ENCODE results near the gene CD300LF.

Gene CD300LF

DNA sequence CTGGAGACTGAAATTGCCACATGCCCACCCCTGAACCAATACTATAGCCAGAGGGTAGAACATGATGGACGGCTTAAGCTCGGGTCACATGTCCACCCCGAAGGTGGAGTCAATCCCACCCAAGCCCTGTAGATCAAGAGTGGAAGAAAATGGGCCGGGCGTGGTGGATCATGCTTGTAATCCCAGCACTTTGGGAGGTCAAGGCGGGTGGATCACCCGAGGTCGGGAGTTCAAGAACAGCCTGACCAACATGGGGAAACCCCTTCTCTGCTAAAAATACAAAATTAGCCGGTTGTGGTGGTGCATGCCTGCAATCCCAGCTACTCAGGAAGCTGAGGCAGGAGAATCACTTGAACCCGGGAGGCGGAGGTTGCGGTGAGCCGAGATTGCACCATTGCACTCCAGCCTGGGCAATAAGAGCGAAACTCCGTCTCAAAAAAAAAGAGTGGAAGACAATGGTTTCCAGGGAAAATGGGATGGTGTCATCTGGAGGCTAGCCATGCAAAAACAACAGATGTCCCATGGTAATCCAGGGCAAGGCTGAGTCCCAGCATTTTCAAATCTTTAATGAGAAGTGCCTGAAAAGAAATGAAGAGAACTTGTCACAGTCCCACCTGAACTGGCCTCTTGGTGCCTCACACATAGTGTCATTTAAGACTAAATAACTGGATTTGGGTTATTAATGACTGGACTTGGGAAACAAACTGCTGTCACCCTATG, 30.1 kb downstream of the CD300LF start:
- DNase-seq: no peak

DNA sequence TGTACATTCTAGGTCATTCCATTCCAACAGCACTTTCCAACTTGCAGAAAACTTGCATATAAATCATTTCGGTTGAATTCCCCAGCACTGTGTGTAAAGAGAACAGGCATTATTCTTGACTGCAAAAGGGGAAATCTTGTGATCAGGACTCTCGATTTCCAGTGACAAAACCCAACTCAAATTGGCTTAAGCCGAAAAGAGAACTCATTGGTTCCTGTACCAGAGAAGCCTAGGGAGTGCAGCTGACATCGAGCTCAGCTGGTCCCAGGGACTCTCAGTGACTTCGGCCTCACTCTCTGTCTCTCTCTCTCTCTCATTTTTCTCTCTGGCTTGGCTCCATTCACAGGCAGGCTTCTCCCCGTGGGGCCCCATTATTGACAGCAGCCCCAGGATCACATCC, 30.7 kb downstream of the CD300LF start:
- DNase-seq: no peak

DNA sequence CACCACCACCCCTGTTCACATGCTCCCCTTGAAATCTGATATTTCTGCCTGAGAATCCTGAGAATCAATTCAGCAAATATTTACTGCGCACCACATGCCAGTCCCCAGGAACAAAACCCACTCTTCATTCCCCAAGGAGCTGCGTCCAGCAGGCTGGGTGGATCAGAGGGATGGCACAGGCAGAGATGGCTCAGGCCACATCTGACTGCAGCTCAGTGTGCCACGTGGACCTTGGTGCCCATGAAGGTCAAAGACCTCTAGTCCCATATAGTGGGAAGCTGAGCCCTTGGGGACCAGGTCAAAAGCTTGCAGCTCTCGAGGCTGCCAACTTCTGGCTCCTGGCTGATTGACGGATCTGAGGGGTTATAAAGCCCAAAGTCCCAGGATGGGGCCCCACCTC, 31.8 kb downstream of the CD300LF start:
- no peak for DNase-seq

DNA sequence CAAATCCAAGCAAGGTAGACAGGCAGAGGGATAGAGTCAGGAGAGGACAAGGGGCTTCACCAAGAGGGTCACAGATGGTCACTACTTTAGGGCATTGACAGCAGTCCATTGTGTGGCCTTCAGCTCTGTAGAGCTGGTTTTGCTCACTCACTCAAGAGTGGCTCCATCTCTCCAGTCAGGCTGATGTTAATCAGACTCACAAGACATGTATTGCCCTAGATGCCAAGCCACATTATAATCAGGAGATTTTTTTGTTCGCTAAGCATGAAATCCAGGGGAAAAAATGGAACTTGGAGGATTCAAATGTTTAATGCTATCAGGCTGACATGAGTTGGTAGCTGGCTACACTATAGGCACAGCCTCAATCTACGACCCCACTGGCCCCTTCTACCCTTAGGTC, 32.5 kb downstream of the CD300LF start:
- no peak for DNase-seq

DNA sequence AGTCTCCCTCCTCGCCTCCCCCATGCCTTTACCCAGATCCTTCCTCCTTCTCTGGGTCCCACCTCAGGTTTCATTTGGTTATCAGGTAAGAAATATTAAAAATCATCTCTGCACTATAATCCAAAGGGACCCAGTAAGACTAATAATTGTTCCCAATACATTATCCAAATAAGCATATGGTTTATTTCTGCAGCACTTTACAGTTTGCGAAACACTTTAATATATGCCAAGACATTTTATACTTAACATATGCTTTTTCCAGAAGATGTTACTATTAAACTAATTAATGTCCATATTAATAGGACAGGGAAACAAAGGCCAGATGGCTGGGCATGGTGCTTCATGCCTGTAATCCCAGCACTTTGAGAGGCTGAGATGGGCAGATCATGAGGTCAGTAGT, 33.3 kb downstream of the CD300LF start:
- no peak for DNase-seq

DNA sequence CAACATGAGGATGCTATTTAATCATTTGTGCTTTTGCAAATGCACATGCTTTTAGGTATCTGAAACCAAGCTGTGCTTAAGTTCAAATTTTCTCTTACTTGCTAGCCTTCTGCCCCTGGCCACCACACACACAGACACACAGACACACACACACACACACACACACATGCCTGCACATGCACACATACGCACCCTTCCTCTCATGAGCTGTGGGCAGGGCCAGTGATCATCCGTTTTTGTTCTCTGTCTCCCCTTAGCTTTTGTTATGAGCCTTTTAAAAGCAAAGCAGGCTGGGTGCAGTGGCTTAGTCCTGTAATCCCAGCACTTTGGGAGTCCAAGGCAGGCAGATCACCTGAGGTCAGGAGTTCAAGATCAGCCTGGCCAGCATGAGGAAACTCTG, 34.2 kb downstream of the CD300LF start:
- no peak for DNase-seq

DNA sequence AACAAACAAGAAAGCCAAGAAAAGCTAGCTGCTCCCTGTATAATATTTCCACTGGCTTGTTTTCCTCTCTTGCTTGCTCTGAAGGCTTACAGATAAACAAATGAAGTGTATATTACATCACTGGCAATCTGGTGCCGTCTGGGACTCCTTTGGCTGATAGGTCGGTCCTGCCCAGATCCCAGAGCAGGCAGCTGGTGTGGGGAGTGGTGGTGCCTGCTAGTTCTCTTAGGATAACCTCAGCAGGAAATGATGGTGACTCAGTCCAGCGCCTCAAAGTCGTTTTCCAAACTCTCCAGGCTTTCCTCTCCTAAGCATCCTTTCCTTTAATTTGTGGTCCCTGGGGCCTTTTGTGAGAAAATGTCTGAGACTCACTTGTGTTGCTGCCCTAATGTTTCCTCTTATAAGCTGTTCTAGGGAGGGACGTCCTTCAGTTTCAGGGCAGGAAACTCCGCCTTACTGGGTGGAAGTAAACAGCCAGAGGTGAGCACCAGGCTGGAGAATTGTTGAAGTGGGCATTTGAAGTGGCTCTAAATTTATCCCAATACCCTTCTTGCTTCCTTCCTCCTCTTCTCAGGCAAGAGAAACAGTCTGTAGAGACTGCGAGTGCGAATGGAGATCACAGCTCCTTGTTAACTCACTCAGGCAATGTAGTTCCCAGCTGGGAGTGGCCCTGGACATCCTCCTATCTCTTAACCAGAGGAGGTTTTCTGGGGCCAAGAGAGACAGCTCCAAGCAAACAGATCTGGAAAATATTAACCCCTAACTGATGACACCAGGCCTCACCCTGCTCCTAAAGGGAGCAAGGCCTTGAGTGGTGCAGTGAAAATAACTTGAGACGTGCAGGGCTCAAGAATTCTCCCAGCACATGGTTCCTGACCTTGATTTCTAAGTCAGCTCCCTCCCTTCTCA, 34.9 kb downstream of the CD300LF start:
- no peak for DNase-seq

DNA sequence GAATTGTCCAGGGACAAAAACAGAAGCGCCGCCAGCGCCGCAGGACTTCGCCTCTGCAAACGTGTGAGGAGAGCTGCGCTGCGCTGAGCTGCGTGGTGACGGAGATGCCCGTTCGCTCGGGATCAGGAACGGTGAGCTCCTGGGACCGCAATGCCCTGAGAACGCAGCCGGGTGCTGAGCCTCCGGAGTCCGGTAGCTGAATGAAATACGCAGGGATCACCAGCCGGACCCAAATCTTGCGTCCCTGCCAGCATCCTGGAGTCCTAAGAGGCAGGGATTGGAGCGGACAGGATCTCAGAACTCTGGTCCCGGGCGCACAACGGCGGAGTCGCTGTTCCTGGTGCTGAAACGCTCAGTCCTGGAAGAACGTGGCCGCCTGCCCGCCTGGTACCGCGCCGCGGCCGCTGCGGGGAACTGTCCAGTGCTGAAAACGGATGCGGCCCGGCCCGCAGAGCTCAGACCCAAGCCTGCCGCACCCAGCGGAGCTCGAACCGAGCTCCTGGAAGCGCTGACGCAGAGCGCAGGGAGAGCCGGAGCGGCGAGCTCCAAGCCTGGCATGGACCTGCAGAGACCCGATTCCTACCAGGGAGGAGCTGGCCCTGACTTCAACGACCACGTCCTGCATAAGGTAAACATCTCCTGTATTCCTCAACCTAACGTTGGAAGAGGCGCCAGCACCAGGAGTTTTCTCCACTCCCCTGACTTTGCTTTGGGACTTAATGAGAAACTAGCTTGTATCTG, 41.5 kb downstream of the CD300LF start:
- peak; percentile 61 for DNase-seq

DNA sequence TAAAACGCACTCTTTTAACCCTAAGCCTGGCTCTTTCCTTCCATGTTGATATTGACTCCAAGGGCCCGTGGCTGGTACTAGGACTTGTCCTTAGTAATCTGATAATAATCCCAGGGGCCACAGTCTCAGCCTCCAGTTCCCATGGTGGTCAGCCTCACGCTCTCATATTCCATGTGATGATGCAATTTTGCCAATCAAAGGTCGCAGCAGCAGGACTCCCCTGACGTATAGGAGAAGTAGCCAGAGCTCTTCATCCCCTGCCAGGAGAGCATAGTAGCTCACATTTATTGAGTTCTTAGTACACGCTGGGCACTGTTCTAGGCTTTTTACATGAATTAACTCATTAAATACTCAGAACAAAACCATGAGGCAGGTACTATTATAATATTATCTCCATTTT, 42.4 kb downstream of the CD300LF start:
- DNase-seq: no peak

DNA sequence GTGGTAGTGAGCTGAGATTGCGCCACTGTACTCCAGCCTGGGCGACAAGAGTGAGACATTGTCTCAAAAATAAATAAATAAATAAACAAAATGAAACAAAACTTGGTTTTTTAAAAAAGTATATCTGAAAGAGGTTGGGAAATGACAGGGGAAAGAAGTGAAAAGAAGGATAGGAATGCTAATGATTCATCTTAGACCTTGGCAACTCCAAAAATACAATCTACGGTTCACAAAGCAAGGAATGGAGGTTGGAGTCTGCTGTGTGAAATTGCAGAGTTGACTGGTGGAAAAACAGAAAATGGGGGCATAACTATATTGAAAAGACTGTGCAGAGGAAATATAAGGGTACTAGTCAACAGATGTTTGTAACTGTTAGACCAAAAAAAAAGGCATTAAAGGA, 49.2 kb downstream of the CD300LF start:
- DNase-seq: no peak

DNA sequence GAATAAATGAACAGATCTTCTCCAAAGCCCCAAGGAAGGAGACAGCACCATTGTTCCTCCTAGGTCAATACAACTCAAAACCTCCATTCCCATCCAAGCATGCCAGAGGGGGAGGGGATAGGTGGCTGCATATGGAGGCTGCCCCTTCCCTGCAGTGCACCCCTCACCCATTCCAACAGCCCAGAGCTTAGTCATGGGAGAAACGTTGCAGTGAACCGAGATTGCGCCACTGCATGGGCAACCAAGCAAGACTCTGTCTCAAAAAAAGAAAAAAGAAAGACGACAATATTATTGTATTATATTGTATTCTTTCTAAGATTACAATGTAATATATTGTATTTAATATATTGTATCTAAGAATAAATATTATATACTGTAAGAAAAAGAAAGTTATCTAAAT, 52.8 kb downstream of the CD300LF start:
- DNase-seq: no peak

DNA sequence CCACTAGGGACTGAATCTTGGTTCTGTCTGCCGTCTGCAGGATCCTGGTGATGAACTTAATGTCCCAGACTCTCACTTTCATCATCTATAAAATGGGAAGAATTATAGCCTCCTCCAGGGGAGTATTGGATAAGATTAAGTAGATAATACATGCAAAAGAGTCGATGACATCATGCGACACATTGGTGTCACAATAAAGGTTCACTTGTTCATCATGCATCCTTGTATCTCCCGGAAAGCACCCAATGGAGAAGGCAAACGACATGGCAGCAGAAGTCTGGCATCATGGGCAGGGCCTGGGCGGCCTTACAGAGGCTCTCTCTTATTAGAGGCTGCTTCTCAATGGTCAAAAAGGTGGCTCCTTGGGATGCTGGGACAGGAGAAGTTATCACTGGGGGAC, 54.1 kb downstream of the CD300LF start:
- DNase-seq: no peak

DNA sequence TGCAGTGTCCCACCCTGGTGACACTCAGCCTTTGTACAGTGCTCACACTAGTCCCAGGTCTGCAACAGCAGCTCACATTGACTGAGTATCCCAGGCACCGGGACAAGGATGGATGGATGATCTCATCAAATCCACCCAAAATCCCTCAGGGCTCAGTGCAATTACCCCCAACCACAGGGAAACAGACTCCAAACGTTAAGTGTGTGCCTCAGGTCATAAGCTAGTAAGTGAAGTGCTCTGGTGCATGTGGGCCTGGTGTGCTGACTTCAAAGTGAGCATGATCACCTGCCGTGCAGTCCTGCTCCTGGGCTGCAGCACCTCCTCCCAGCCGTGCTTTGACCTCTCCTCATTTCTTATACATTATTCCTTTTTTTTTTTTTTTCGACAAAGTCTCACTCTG, 58.0 kb downstream of the CD300LF start:
- no peak for DNase-seq

DNA sequence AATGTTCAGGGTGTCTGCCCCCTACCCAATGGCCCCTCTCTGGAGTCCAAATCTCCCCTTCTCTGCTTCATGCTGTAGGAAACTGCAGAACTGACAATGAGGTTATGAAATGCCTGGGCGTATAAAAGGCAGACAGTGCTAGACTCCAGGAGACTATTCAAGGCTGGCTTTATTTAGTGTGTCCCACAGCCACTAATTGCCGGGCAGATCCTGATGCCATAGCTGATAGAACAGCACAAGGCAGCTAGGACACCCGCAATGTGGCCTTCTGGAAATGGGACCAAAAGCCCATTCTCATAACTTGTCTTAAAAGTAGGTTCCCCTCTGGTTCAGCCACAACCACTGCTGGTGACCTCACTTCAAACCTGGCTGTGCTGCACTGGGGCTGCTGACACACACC, 60.7 kb downstream of the CD300LF start:
- no peak for DNase-seq

DNA sequence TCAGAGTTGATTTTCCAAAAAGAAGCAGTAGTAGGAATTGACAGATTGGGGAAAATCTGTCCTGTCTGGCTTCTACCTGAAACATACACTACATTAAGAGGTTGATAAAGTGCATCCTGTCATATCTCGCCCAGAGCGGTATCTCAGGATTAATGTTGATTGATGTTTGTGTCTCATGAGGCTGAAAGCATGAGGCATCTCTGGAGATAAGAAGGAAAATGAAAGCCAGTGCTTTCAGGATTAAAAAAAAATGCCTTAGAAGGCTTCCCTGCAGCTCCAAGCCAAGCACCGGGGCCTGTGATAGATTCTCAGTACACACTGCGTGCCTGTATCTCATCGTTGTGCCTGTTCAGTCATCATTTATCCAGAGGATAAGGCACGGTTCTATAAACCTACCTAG, 62.8 kb downstream of the CD300LF start:
- DNase-seq: no peak

DNA sequence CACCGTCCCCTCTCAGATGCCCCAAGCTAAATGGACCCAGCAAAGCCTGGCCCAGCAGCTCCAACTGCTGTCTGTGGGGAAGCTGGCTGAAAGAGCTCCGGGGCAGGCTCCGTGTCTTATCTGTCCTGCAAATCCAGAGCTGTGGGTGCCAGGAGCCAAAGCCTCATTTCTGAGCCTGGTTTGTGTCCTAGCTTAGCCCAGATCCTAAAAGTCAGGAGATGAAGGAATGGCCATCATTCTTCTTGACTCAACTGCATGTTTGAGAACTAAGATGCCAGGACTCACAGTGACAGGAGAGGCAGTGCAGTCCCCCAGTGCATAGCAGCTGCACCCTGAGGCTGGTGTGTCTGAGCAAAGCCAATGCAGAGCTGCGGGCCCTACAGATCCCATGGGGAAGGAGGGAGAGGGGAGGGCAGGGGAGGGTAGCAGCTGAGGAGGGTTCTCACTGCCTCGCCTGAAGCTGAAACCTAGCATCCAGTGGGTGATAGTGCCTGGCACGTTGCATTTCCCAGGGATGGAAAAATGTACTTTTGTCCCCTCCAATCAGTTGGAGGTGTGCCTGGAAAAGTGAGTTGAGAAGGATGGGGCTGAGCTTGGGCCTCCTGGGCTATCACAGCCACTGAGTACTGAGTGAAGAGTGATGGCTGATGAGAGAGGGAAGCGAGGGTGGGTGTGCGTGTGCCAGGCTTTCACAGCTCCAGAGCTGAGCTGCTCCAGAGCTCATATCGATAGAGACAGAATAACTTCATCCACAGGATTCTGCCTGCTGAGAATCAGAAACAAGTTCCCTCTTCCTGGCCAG, 64.7 kb downstream of the CD300LF start:
- DNase-seq: no peak

DNA sequence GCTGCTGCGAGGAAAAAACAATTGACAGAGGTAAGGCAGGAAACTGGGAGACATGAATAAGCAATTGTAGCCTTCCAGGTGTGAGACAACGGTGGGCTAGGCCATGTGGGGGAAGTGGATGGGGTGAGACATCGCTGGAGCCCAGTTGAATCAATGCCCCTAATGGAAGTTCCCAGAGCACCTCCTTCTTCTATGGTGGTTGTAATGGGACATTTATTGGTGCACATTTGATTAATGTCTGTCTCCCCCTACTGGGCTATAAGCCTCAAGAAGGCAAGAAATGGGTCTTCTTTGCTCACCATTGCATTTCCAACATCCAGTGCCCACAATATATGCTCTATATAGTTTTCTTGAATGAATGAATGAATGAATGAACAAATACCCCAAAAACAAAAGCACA, 66.5 kb downstream of the CD300LF start:
- no peak for DNase-seq

DNA sequence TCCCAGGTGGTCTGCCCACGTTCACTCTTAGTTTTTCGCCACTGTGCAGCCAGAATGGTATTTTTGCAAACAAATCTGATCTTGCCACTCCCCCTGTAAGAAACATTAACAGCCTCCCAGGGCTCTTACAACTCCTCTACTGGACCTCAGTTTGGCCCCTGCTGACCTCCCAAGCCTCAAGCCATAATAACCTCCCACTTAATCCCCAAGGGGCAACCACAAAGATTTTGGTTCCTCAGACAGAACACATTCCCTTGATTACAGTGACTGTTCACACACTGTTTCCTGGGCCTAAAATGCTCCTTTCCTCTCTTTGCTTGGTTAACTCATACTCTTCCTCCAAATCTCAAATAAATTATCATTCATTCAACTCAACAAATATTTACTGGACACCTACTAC, 67.7 kb downstream of the CD300LF start:
- DNase-seq: no peak

DNA sequence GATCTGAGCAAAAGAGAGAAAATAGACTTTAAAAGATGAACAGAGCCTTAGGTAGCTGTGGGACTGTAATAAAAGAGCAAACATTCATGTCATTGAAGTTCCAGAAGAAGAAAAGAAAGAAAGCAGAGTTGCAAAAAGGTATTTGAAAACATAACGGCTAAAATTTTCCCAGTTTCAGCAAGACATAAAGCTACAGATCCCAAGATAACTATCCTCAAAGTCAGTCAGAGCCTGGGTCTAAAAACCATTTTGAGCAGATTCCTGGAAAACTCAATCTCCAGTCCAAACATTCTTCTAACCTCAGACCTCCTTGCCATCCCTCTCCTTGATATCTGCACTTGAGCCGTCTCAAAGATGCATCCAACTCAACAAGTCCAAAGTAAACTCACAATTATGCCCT, 68.3 kb downstream of the CD300LF start:
- no peak for DNase-seq
